Liver (tissue), 3 donors: ENCODE measurements around the gene PLEKHH2.

Experiments used
- CTCF ChIP-seq: fragments of 150-350 bp; IDR thresholded peaks from 2 replicates; pipeline ENCODE4 v1.5.1; 2017; ENCODE audit warnings: improper control_type of control experiment, low read depth, low read length; ENCODE audit not compliant: missing input control
- EGR1 ChIP-seq, 2 donors: IDR thresholded peaks; 2 replicates each; pipeline ENCODE4 v1.6.1; 2016 to 2018; ENCODE audit warnings: antibody characterized with exemption in 2 of 2, low read depth in 2 of 2
- FOXA1 ChIP-seq: IDR thresholded peaks from 2 replicates; pipeline ENCODE4 v1.6.1; 2016; ENCODE audit warnings: antibody characterized with exemption
- JUND ChIP-seq, 2 donors: IDR thresholded peaks; 2 replicates each; pipeline ENCODE4 v1.6.1; 2016; ENCODE audit warnings: antibody characterized with exemption in 2 of 2
- RAD21 ChIP-seq, 2 donors: IDR thresholded peaks; 2 replicates each; pipeline ENCODE4 v1.6.1; 2016; ENCODE audit warnings: antibody characterized with exemption in 2 of 2, mild to moderate bottlenecking in 2 of 2
- SP1 ChIP-seq: IDR thresholded peaks from 2 replicates; pipeline ENCODE4 v1.6.1; 2018; ENCODE audit warnings: antibody characterized with exemption, mild to moderate bottlenecking
- TAF1 ChIP-seq: conservative IDR thresholded peaks from 2 replicates; pipeline ENCODE4 v1.6.1; 2016; ENCODE audit warnings: antibody characterized with exemption, mild to moderate bottlenecking
- YY1 ChIP-seq: IDR thresholded peaks from 2 replicates; pipeline ENCODE4 v1.6.1; 2016; ENCODE audit warnings: antibody characterized with exemption, mild to moderate bottlenecking
- TF ChIP-seq, protein P1 (sequence below): IDR thresholded peaks from 2 replicates; pipeline ENCODE4 v1.6.1; 2016; ENCODE audit warnings: antibody characterized with exemption
- donor health status: healthy.
- donor health status: healthy.

GRCh38 chr2:43788646-43789045 is 151.6 kb downstream of the PLEKHH2 start:
- TF ChIP-seq RAD21 (IDR thresholded peaks at IDR 0.05) (no peak), CTCF (no peak), EGR1 (IDR thresholded peaks at IDR 0.05; ENCODE audit: low read depth in 2 of 2) (no peak), JUND (IDR thresholded peaks at IDR 0.05) (no peak), SP1 (no peak), TAF1 (no peak), YY1 (no peak), FOXA1 (no peak)
- TF ChIP-seq, protein P1, sequence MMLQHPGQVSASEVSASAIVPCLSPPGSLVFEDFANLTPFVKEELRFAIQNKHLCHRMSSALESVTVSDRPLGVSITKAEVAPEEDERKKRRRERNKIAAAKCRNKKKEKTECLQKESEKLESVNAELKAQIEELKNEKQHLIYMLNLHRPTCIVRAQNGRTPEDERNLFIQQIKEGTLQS = no peak
